HG03558 (cell line): ENCODE measurements around the gene DIAPH2.
"Not testable (repeated sequence)": the region's sequence is repeated elsewhere in the genome, so short reads cannot be mapped to it uniquely, and the experiment has no call there.

ENCODE experiments used
- ATAC-seq: cut with Tn5 transposase; IDR thresholded peaks from one replicate; pipeline ENCODE4 v1.9.1; 2021; ENCODE audit warnings: moderate number of reproducible peaks; ENCODE audit not compliant: unreplicated experiment; ENCODE audit errors: extremely low read depth

The DIAPH2 gene

GRCh38 chrX:97405031-97405660, 720.5 kb downstream of the DIAPH2 start:
- no peak for ATAC-seq

- not testable (repeated sequence) for ATAC-seq
These were observed 725.2 kb downstream of the DIAPH2 start for GRCh38 chrX:97409632-97410415.

- no peak for ATAC-seq
These were observed 731.8 kb downstream of the DIAPH2 start for GRCh38 chrX:97416461-97416860.

- no peak for ATAC-seq
These were observed 744.5 kb downstream of the DIAPH2 start for GRCh38 chrX:97429101-97429500.

GRCh38 chrX:97431281-97431680, 746.6 kb downstream of the DIAPH2 start:
- no peak for ATAC-seq

- no peak for ATAC-seq
These were observed 761.7 kb downstream of the DIAPH2 start for GRCh38 chrX:97446298-97446882.

- no peak for ATAC-seq
These were observed 762.7 kb downstream of the DIAPH2 start for GRCh38 chrX:97447306-97447705.

GRCh38 chrX:97452283-97452682, 767.6 kb downstream of the DIAPH2 start:
- ATAC-seq, result no peak

GRCh38 chrX:97461763-97462162, 777.1 kb downstream of the DIAPH2 start:
- no peak for ATAC-seq

GRCh38 chrX:97471071-97471470, 786.4 kb downstream of the DIAPH2 start:
- ATAC-seq, result no peak

GRCh38 chrX:97474933-97475332, 790.3 kb downstream of the DIAPH2 start:
- ATAC-seq, result no peak

GRCh38 chrX:97479106-97479890, 794.7 kb downstream of the DIAPH2 start:
- ATAC-seq, result no peak

- ATAC-seq, result no peak
These were observed 796.6 kb downstream of the DIAPH2 start for GRCh38 chrX:97481228-97481627.

- ATAC-seq, result no peak
These were observed 798.1 kb downstream of the DIAPH2 start for GRCh38 chrX:97482666-97483300.

- ATAC-seq, result no peak
These were observed 806.0 kb downstream of the DIAPH2 start for GRCh38 chrX:97490656-97491055.

- ATAC-seq, result peak; percentile 95
These were observed 810.2 kb downstream of the DIAPH2 start for GRCh38 chrX:97494756-97495372.

- ATAC-seq, result no peak
These were observed 813.5 kb downstream of the DIAPH2 start for GRCh38 chrX:97498093-97498492.

- no peak for ATAC-seq
These were observed 819.8 kb downstream of the DIAPH2 start for GRCh38 chrX:97504431-97504830.

- ATAC-seq, result no peak
These were observed 833.1 kb downstream of the DIAPH2 start for GRCh38 chrX:97517763-97518162.

GRCh38 chrX:97522307-97522706, 837.7 kb downstream of the DIAPH2 start:
- no peak for ATAC-seq
